Mesendoderm (in vitro differentiated cells): ENCODE data around the gene WFIKKN2.
"Not testable (repeated sequence)": the region's sequence is repeated elsewhere in the genome, so short reads cannot be mapped to it uniquely, and the experiment has no call there.

Experiments
- DNase-seq: peaks from one replicate; pipeline ENCODE4 v3.0.0; 2013
- H2AK5ac ChIP-seq: 2 replicates; pipeline ENCODE4 v1.6.1; 2013; ENCODE audit warnings: low read length, inconsistent platforms
- H2BK120ac ChIP-seq: 2 replicates; pipeline ENCODE4 v1.6.1; 2013; ENCODE audit warnings: low read depth, mild to moderate bottlenecking, low read length, moderate library complexity, mixed read lengths
- H2BK15ac ChIP-seq: replicated peaks from 2 replicates; pipeline ENCODE4 v1.6.1; 2013; ENCODE audit warnings: low read depth, mild to moderate bottlenecking, moderate library complexity
- H2BK5ac ChIP-seq: 2 replicates; pipeline ENCODE4 v1.6.1; 2013; ENCODE audit warnings: low read length, inconsistent platforms
- H3K18ac ChIP-seq: 2 replicates; pipeline ENCODE4 v1.6.1; 2013; ENCODE audit warnings: mild to moderate bottlenecking, low read length, mixed read lengths
- H3K23ac ChIP-seq: one replicate; pipeline ENCODE4 v1.6.1; 2013; ENCODE audit warnings: low read length
- H3K27ac ChIP-seq: 2 replicates; pipeline ENCODE4 v1.5.1; 2013; ENCODE audit warnings: low read depth, mild to moderate bottlenecking, inconsistent platforms, low read length, moderate library complexity
- H3K27me3 ChIP-seq: 2 replicates; pipeline ENCODE4 v1.6.1; 2013; ENCODE audit warnings: low read length, control low read depth, mild to moderate bottlenecking, inconsistent platforms; ENCODE audit not compliant: insufficient read depth, poor library complexity
- H3K36me3 ChIP-seq: 2 replicates; pipeline ENCODE4 v1.6.1; 2013; ENCODE audit warnings: low read length, inconsistent platforms; ENCODE audit not compliant: control insufficient read depth, insufficient read depth
- H3K4ac ChIP-seq: one replicate; pipeline ENCODE4 v1.6.1; 2013; ENCODE audit warnings: low read depth, mild to moderate bottlenecking, low read length, moderate library complexity
- H3K4me1 ChIP-seq: 2 replicates; pipeline ENCODE4 v1.6.1; 2013; ENCODE audit warnings: low read depth, low read length, inconsistent platforms; ENCODE audit not compliant: control insufficient read depth
- H3K4me2 ChIP-seq: 2 replicates; pipeline ENCODE4 v1.6.1; 2013; ENCODE audit warnings: low read length
- H3K4me3 ChIP-seq: 2 replicates; pipeline ENCODE4 v1.5.1; 2013; ENCODE audit warnings: mild to moderate bottlenecking, low read length
- H3K56ac ChIP-seq: one replicate; pipeline ENCODE4 v1.6.1; 2013; ENCODE audit warnings: low read length
- H3K79me1 ChIP-seq: 2 replicates; pipeline ENCODE4 v1.6.1; 2013; ENCODE audit warnings: low read length, inconsistent platforms
- H3K79me2 ChIP-seq: 2 replicates; pipeline ENCODE4 v1.6.1; 2013; ENCODE audit warnings: mild to moderate bottlenecking, low read length; ENCODE audit not compliant: control insufficient read depth, insufficient read depth
- H3K9ac ChIP-seq: 2 replicates; pipeline ENCODE4 v1.6.1; 2013; ENCODE audit warnings: low read length, inconsistent platforms
- H4K5ac ChIP-seq: one replicate; pipeline ENCODE4 v1.6.1; 2013; ENCODE audit warnings: low read length
- H4K8ac ChIP-seq: one replicate; pipeline ENCODE4 v1.6.1; 2013; ENCODE audit warnings: low read depth, mild to moderate bottlenecking, control low read depth, low read length, moderate library complexity
- WGBS: extraction: QIAGEN DNeasy Blood & Tissue Kit; methylation state at CpG from one replicate; pipeline ENCODE4 v1.1.7; 2013; ENCODE audit warnings: low lambda C conversion rate, missing lambda C conversion rate; ENCODE audit not compliant: insufficient coverage; ENCODE audit errors: extremely low coverage; 5-methylcytosine and 5-hydroxymethylcytosine counted together

The WFIKKN2 gene

DNA sequence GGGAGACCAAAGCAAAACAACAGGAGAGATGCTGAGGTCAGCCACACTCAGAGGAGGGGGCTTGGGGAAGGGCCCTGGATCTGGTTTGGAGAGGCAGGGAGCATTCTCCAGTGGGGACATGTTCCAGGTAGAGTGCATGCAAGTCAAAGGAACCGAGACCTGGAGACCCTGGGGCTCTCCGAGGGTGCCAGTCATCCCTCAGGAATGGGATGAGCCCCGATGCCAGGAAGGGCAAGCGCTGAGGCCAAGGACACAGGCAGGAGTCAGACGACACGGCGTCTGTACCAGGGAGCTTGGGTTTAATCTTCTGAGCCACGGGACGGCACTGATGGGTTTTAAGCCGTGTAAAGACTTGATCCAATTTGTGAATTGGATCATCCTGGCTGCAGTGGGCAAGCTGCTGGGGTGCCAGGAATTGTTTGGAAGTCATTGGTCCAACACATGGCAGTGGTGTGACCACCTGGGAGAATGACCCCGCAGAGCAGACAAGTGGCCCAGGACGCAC is 35.1 kb upstream of the WFIKKN2 start:
- H3K4ac ChIP-seq = no peak overlapping the region
- no peaks in the 10 kb centered on the region for H3K79me1 ChIP-seq
- H4K8ac ChIP-seq = no peak overlapping the region
- H3K79me2 ChIP-seq = no peaks in the 10 kb centered on the region
- no peak overlapping the region for H3K27ac ChIP-seq
- no CpG with 5 or more reads among the region's 12 CpGs for WGBS
- H3K4me2 ChIP-seq = no peak overlapping the region
- no peak overlapping the region for H4K5ac ChIP-seq
- no peak overlapping the region for H2BK5ac ChIP-seq
- H3K36me3 ChIP-seq = no peaks in the 10 kb centered on the region
- H3K4me1 ChIP-seq = peaks cover 8% of the 10 kb centered on the region
- DNase-seq = no peak
- H2AK5ac ChIP-seq = no peak overlapping the region
- no peak overlapping the region for H3K23ac ChIP-seq
- no peak overlapping the region for H3K18ac ChIP-seq
- H3K4me3 ChIP-seq = no peak overlapping the region
- no peaks in the 10 kb centered on the region for H3K27me3 ChIP-seq
- H2BK15ac ChIP-seq = no peak overlapping the region
- no peak overlapping the region for H3K9ac ChIP-seq
- no peak overlapping the region for H2BK120ac ChIP-seq
- no peak overlapping the region for H3K56ac ChIP-seq

GRCh38 chr17:50802609-50803571 is 32.5 kb upstream of the WFIKKN2 start:
- Histone ChIP-seq H3K56ac (no peak overlapping the region), H3K79me2 (no peaks in the 10 kb centered on the region), H2AK5ac (no peak overlapping the region), H4K5ac (no peak overlapping the region), H3K27ac (no peak overlapping the region), H3K36me3 (no peaks in the 10 kb centered on the region), H2BK120ac (no peak overlapping the region), H3K27me3 (no peaks in the 10 kb centered on the region), H2BK5ac (no peak overlapping the region), H3K4ac (no peak overlapping the region), H3K4me3 (no peak overlapping the region), H3K9ac (no peak overlapping the region), H3K79me1 (no peaks in the 10 kb centered on the region), H3K4me2 (no peak overlapping the region), H4K8ac (no peak overlapping the region), H3K18ac (no peak overlapping the region), H3K4me1 (peaks cover 8% of the 10 kb centered on the region), H2BK15ac (no peak overlapping the region), H3K23ac (no peak overlapping the region)
- DNase-seq = no peak
- WGBS = no CpG with 5 or more reads among the region's 12 CpGs

DNA sequence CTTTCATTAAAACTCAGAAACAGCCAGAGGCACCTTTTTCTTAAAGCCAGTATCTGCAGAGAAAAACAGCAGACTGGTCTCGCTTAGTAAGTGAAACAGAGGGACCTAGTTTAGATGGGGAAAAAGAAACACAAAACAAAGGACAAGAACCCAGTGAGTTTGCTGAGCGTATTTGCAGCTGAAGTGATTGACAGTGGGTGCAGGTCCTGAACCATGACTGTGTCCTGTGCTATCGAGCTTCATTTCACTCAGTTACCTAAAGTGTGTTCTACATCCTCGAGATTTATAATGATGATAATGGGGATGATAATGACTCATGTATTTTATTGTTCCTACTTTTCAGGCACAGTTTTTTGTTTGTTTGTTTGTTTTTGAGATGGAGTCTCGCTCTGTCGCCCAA is 31.7 kb upstream of the WFIKKN2 start:
- peaks cover 4% of the 10 kb centered on the region for H3K4me1 ChIP-seq

DNA sequence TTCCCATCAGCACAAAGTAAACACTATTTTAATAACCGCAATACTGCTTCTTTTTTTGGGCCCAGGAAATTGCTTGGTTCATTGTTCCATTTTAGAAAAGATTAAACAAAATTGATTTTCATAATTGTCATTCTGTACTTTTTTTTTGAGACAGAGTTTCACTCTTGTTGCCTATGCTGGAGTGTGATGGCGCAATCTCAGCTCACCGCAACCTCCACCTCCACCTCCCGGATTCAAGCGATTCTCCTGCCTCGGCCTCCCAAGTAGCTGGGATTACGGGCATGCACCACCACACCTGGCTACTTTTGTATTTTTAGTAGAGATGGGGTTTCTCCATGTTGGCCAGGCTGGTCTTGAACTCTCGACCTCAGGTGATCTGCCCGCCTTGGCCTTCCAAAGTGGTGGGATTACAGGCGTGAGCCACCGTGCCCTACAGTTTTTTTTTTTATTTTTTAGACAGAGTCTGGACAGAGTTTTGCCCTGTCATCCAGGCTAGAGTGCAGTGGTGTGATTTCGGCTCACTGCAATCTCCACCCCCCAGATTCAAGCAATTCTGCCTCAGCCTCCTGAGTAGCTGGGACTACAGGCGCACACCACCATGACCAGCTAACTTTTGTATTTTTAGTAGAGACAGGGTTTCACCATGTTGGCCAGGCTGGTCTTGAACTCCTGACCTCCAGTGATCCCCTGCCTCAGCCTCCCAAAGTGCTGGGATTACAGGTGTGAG is 30.5 kb upstream of the WFIKKN2 start:
- H2AK5ac ChIP-seq, H2BK15ac ChIP-seq, H2BK120ac ChIP-seq, H3K79me1 ChIP-seq, H2BK5ac ChIP-seq, H3K23ac ChIP-seq, H3K4me3 ChIP-seq, H3K9ac ChIP-seq, H3K27ac ChIP-seq, H3K79me2 ChIP-seq, H3K4ac ChIP-seq, H4K8ac ChIP-seq, H3K36me3 ChIP-seq, DNase-seq, H3K18ac ChIP-seq, H3K56ac ChIP-seq, H3K27me3 ChIP-seq, H4K5ac ChIP-seq, H3K4me2 ChIP-seq, H3K4me1 ChIP-seq: not testable (repeated sequence)
- no CpG with 5 or more reads among the region's 13 CpGs for WGBS

More for the DNA sequence above, 31.7 kb upstream of the WFIKKN2 start:
- Histone ChIP-seq H3K27ac (no peak overlapping the region), H3K27me3 (no peaks in the 10 kb centered on the region), H3K23ac (no peak overlapping the region), H3K79me2 (no peaks in the 10 kb centered on the region), H2AK5ac (no peak overlapping the region), H3K79me1 (no peaks in the 10 kb centered on the region), H3K36me3 (no peaks in the 10 kb centered on the region), H4K5ac (no peak overlapping the region), H3K4me2 (no peak overlapping the region), H2BK5ac (no peak overlapping the region), H3K18ac (no peak overlapping the region), H3K56ac (no peak overlapping the region), H4K8ac (no peak overlapping the region), H3K4me3 (no peak overlapping the region), H3K9ac (no peak overlapping the region), H2BK120ac (no peak overlapping the region), H3K4ac (no peak overlapping the region), H2BK15ac (no peak overlapping the region)
- no peak for DNase-seq
- no CpG with 5 or more reads among the region's 6 CpGs for WGBS

DNA sequence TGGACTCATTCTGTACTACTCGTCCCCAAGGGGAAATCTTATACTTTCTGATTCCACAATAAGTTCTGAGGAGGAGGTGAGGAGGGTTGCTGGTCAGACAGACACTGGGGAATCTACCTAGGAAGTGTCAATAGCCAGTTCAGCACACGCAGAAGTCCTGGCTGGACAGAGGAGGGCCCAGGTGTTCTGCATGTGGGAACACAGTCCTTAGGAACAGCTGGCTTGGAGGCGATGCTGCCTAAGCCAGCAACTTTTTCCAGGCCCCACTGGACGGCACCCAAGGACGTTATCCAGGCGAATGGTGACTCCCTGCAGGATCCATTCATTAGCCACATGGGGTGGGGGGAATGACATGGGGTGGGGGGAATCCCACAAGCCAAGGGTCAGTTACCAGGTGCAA is 29.9 kb upstream of the WFIKKN2 start:
- H4K8ac ChIP-seq = no peak overlapping the region
- H3K4ac ChIP-seq = no peak overlapping the region
- no peaks in the 10 kb centered on the region for H3K79me2 ChIP-seq
- no peak overlapping the region for H3K4me3 ChIP-seq
- no peak overlapping the region for H3K27ac ChIP-seq
- no peaks in the 10 kb centered on the region for H3K27me3 ChIP-seq
- no peak for DNase-seq
- no peak overlapping the region for H3K23ac ChIP-seq
- H3K4me1 ChIP-seq = no peaks in the 10 kb centered on the region
- H3K4me2 ChIP-seq = no peak overlapping the region
- H4K5ac ChIP-seq = no peak overlapping the region
- no peak overlapping the region for H2AK5ac ChIP-seq
- H2BK15ac ChIP-seq = no peak overlapping the region
- H2BK5ac ChIP-seq = no peak overlapping the region
- H3K18ac ChIP-seq = no peak overlapping the region
- no peak overlapping the region for H2BK120ac ChIP-seq
- no CpG with 5 or more reads among the region's 6 CpGs for WGBS
- no peaks in the 10 kb centered on the region for H3K36me3 ChIP-seq
- no peak overlapping the region for H3K9ac ChIP-seq
- no peaks in the 10 kb centered on the region for H3K79me1 ChIP-seq
- H3K56ac ChIP-seq = no peak overlapping the region
